GM23338 (cell line): Measurements from ENCODE around the gene TSPAN12. TPM values are rescaled to one million over a fixed set of nuclear protein-coding genes. Genes with fewer than 3 reads are reported as not detected.

Source experiments
- ATAC-seq: fragments of 200-7000 bp; cut with Tn5 transposase; 3 replicates; pipeline ENCODE4 v1.9.1; 2020
- DNase-seq: peaks from one replicate; pipeline ENCODE4 v3.0.0-alpha.2; 2015; ENCODE audit warnings: low spot score
- H2AFZ ChIP-seq: fragments of 200-600 bp; sonication (generic); 2 replicates; pipeline ENCODE4 v1.8.0; 2016; ENCODE audit warnings: antibody characterized with exemption, mild to moderate bottlenecking, moderate library complexity
- H3F3A ChIP-seq: fragments of 200-600 bp; sonication (generic); replicated peaks from 2 replicates; pipeline ENCODE4 v1.8.0; 2017; ENCODE audit warnings: antibody characterized with exemption, mixed run types, low read depth
- H3K27ac ChIP-seq: fragments of 200-600 bp; sonication (generic); 2 replicates; pipeline ENCODE4 v1.6.1; 2016; ENCODE audit warnings: low read depth
- H3K27me3 ChIP-seq: fragments of 200-600 bp; sonication (generic); 2 replicates; pipeline ENCODE4 v1.8.0; 2016; ENCODE audit warnings: mild to moderate bottlenecking, mixed run types, moderate library complexity; ENCODE audit not compliant: insufficient read depth
- H3K36me3 ChIP-seq: fragments of 200-600 bp; sonication (generic); 2 replicates; pipeline ENCODE4 v1.8.0; 2016; ENCODE audit warnings: mild to moderate bottlenecking; ENCODE audit not compliant: insufficient read depth
- H3K4me1 ChIP-seq: fragments of 200-600 bp; sonication (generic); 2 replicates; pipeline ENCODE4 v1.8.0; 2016; ENCODE audit warnings: mild to moderate bottlenecking, moderate library complexity; ENCODE audit not compliant: insufficient read depth
- H3K4me2 ChIP-seq: fragments of 200-600 bp; sonication (generic); 2 replicates; pipeline ENCODE4 v1.7.1; 2017; ENCODE audit warnings: mixed run types
- H3K4me3 ChIP-seq: fragments of 200-600 bp; sonication (generic); 2 replicates; pipeline ENCODE4 v1.6.1; 2016; ENCODE audit warnings: mixed run types
- H3K79me2 ChIP-seq: fragments of 200-600 bp; sonication (generic); replicated peaks from 2 replicates; pipeline ENCODE4 v1.8.0; 2017; ENCODE audit warnings: mild to moderate bottlenecking; ENCODE audit not compliant: insufficient read depth
- H3K9me2 ChIP-seq: fragments of 200-600 bp; sonication (generic); 2 replicates; pipeline ENCODE4 v1.8.0; 2017; ENCODE audit not compliant: insufficient read depth
- H4K20me1 ChIP-seq: fragments of 200-600 bp; sonication (generic); replicated peaks from 2 replicates; pipeline ENCODE4 v1.8.0; 2017; ENCODE audit warnings: mild to moderate bottlenecking; ENCODE audit not compliant: insufficient read depth
- H3K27ac Mint-ChIP-seq: 2 replicates; pipeline ENCODE4 v1.8.0; 2020; ENCODE audit warnings: inconsistent platforms, mild to moderate bottlenecking, moderate library complexity, mixed read lengths
- H3K27me3 Mint-ChIP-seq: 3 replicates; pipeline ENCODE4 v1.8.0; 2022; ENCODE audit warnings: low read depth, mild to moderate bottlenecking, moderate library complexity, mixed read lengths, inconsistent platforms; ENCODE audit not compliant: insufficient read depth, poor library complexity
- H3K36me3 Mint-ChIP-seq: 3 replicates; pipeline ENCODE4 v1.8.0; 2021; ENCODE audit warnings: low read depth, mild to moderate bottlenecking, inconsistent platforms, moderate library complexity, mixed read lengths
- H3K4me1 Mint-ChIP-seq: 3 replicates; pipeline ENCODE4 v1.8.0; 2020; ENCODE audit warnings: mild to moderate bottlenecking, inconsistent platforms, mixed read lengths
- H3K4me3 Mint-ChIP-seq: 3 replicates; pipeline ENCODE4 v1.8.0; 2021; ENCODE audit warnings: moderate library complexity, mild to moderate bottlenecking, inconsistent platforms, mixed read lengths
- H3K9me3 Mint-ChIP-seq: 3 replicates; pipeline ENCODE4 v1.8.0; 2020; ENCODE audit warnings: moderate library complexity, mild to moderate bottlenecking, inconsistent platforms, mixed read lengths
- CREB1 ChIP-seq: fragments of 250-450 bp; sonication (Bioruptor Pico); IDR thresholded peaks from 2 replicates; pipeline ENCODE4 v1.5.0; 2020; ENCODE audit warnings: low read depth, mild to moderate bottlenecking, moderate library complexity
- CTCF ChIP-seq, 2 experiments: fragments of 200-600 bp in 1 of 2; sonication (generic) in 1 of 2; conservative IDR thresholded peaks; 2 replicates each; pipeline versions ENCODE4 v1.5.1 to v1.6.1; 2016 to 2017; ENCODE audit warnings: antibody characterized with exemption in 2 of 2, low read depth in 2 of 2, mild to moderate bottlenecking in 2 of 2, moderate library complexity in 1 of 2
- ETS1 ChIP-seq: IDR thresholded peaks from 2 replicates; pipeline ENCODE4 v1.6.1; 2016; ENCODE audit warnings: antibody characterized with exemption
- EZH2 ChIP-seq: fragments of 200-600 bp; sonication (generic); IDR thresholded peaks from one replicate; pipeline ENCODE4 v1.8.0; 2017; ENCODE audit warnings: antibody characterized with exemption, mild to moderate bottlenecking, low read depth; ENCODE audit not compliant: unreplicated experiment
- EZH2phosphoT487 ChIP-seq: fragments of 200-600 bp; sonication (generic); IDR thresholded peaks from one replicate; pipeline ENCODE4 v1.8.1; 2018; ENCODE audit warnings: antibody characterized with exemption; ENCODE audit not compliant: unreplicated experiment
- JUNB ChIP-seq: IDR thresholded peaks from one replicate; pipeline ENCODE4 v1.6.1; 2016; ENCODE audit warnings: antibody characterized with exemption; ENCODE audit not compliant: unreplicated experiment
- NANOG ChIP-seq: IDR thresholded peaks from 2 replicates; pipeline ENCODE4 v1.6.1; 2016; ENCODE audit warnings: antibody characterized with exemption, borderline replicate concordance
- POLR2AphosphoS5 ChIP-seq: IDR thresholded peaks from 2 replicates; pipeline ENCODE4 v1.6.1; 2016; ENCODE audit warnings: antibody characterized with exemption, low read depth
- STAT1 ChIP-seq: IDR thresholded peaks from one replicate; pipeline ENCODE4 v1.6.1; 2016; ENCODE audit warnings: antibody characterized with exemption; ENCODE audit not compliant: unreplicated experiment
- ZNF114 ChIP-seq: fragments of 250-450 bp; sonication (Bioruptor Pico); IDR thresholded peaks from 2 replicates; pipeline ENCODE4 v1.5.0; 2020; ENCODE audit warnings: mild to moderate bottlenecking, moderate library complexity
- ZNF331 ChIP-seq: fragments of 250-450 bp; sonication (Bioruptor Pico); IDR thresholded peaks from 2 replicates; pipeline ENCODE4 v1.5.0; 2020; ENCODE audit warnings: low read depth, mild to moderate bottlenecking, moderate library complexity
- ZNF462 ChIP-seq: fragments of 250-450 bp; sonication (Bioruptor Pico); IDR thresholded peaks from 2 replicates; pipeline ENCODE4 v1.5.0; 2020; ENCODE audit warnings: mild to moderate bottlenecking, moderate library complexity
- polyA plus RNA-seq: library from polyadenylated mRNA; unstranded; fragments of >200 nt; fragmentation: Nextera tagmentation; extraction: Ambion mirVana; gene quantifications from 2 replicates; pipeline ENCODE4 v1.2.1, GENCODE V29; 2016
- total RNA-seq: library from RNA; depleted of rRNA; stranded (reverse); fragments of >200 nt; shearing (Covaris generic); gene quantifications from 2 replicates; pipeline ENCODE4 v1.2.3, GENCODE V29; 2014
- TF ChIP-seq, protein P1 (sequence below): IDR thresholded peaks from one replicate; pipeline ENCODE4 v1.6.1; 2018; ENCODE audit warnings: antibody characterized with exemption; ENCODE audit not compliant: unreplicated experiment

Gene TSPAN12
- total and polyA plus RNA-seq, 2 experiments from 2014 or later = 9.7 to 11.7 TPM

DNA sequence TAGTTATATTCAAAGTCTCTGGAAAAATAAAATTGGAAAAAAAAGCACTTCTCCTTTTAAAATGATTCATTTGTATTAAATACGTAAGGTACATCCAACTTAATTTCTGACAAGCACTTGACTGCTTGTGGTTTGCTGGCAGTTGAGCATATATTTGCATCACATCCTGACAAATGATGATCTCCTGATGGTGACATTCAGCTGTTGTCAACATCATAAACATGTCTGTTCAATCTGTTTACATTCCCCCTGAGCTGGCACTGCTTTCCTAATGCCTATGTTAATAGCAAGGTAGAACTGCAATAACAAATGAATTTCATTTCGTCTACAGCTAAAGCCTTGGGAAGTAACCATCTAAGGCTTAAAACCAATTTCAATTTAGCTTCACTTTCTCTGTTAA, 24.4 kb downstream of the TSPAN12 start:
- Histone ChIP-seq H3K36me3 (no peaks in the 10 kb centered on the region), H4K20me1 (no peaks in the 10 kb centered on the region), H3K9me2 (no peaks in the 10 kb centered on the region), H3F3A (no peaks in the 10 kb centered on the region), H3K27ac (peak overlapping the region; percentile 45; the same call in 1 of the 2 replicates), H3K79me2 (no peaks in the 10 kb centered on the region), H3K4me3 (no peak overlapping the region), H3K27me3 (no peaks in the 10 kb centered on the region), H3K4me2 (peak overlapping the region; percentile 32), H3K4me1 (peaks cover 70% of the 10 kb centered on the region), H2AFZ (no peak overlapping the region)
- DNase-seq (no peak), ATAC-seq (no peak)
- peaks cover 27% of the 10 kb centered on the region for H3K36me3 Mint-ChIP-seq
- TF ChIP-seq ETS1 (no peak), STAT1 (no peak), ZNF331 (no peak), EZH2 (no peak), POLR2AphosphoS5 (no peak), NANOG (no peak), ZNF114 (CRISPR knock-in tag) (no peak), CREB1 (no peak), EZH2phosphoT487 (no peak), CTCF (conservative IDR thresholded peaks at IDR 0.05; ENCODE audit: low read depth in 2 of 2) (no peak), JUNB (no peak), ZNF462 (CRISPR knock-in tag) (no peak)
- TF ChIP-seq, protein P1, sequence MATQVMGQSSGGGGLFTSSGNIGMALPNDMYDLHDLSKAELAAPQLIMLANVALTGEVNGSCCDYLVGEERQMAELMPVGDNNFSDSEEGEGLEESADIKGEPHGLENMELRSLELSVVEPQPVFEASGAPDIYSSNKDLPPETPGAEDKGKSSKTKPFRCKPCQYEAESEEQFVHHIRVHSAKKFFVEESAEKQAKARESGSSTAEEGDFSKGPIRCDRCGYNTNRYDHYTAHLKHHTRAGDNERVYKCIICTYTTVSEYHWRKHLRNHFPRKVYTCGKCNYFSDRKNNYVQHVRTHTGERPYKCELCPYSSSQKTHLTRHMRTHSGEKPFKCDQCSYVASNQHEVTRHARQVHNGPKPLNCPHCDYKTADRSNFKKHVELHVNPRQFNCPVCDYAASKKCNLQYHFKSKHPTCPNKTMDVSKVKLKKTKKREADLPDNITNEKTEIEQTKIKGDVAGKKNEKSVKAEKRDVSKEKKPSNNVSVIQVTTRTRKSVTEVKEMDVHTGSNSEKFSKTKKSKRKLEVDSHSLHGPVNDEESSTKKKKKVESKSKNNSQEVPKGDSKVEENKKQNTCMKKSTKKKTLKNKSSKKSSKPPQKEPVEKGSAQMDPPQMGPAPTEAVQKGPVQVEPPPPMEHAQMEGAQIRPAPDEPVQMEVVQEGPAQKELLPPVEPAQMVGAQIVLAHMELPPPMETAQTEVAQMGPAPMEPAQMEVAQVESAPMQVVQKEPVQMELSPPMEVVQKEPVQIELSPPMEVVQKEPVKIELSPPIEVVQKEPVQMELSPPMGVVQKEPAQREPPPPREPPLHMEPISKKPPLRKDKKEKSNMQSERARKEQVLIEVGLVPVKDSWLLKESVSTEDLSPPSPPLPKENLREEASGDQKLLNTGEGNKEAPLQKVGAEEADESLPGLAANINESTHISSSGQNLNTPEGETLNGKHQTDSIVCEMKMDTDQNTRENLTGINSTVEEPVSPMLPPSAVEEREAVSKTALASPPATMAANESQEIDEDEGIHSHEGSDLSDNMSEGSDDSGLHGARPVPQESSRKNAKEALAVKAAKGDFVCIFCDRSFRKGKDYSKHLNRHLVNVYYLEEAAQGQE = no peak
- H3K27ac Mint-ChIP-seq = peak overlapping the region; percentile 81
- H3K4me3 Mint-ChIP-seq = peak overlapping the region; percentile 39; the same call in 2 of the 3 replicates
- H3K27me3 Mint-ChIP-seq = peaks cover 7% of the 10 kb centered on the region
- peaks cover 51% of the 10 kb centered on the region for H3K4me1 Mint-ChIP-seq
- H3K9me3 Mint-ChIP-seq = peaks cover 8% of the 10 kb centered on the region; the same call in 2 of the 3 replicates
